HG03103 (cell line): ENCODE measurements around the gene NR2F2.

Experiments used
- ATAC-seq: cut with Tn5 transposase; IDR thresholded peaks from one replicate; pipeline ENCODE4 v1.9.1; 2021; ENCODE audit warnings: low read depth; ENCODE audit not compliant: unreplicated experiment

Gene NR2F2

GRCh38 chr15:96341513-96342405 is 11.3 kb downstream of the NR2F2 start:
- no peak for ATAC-seq

DNA sequence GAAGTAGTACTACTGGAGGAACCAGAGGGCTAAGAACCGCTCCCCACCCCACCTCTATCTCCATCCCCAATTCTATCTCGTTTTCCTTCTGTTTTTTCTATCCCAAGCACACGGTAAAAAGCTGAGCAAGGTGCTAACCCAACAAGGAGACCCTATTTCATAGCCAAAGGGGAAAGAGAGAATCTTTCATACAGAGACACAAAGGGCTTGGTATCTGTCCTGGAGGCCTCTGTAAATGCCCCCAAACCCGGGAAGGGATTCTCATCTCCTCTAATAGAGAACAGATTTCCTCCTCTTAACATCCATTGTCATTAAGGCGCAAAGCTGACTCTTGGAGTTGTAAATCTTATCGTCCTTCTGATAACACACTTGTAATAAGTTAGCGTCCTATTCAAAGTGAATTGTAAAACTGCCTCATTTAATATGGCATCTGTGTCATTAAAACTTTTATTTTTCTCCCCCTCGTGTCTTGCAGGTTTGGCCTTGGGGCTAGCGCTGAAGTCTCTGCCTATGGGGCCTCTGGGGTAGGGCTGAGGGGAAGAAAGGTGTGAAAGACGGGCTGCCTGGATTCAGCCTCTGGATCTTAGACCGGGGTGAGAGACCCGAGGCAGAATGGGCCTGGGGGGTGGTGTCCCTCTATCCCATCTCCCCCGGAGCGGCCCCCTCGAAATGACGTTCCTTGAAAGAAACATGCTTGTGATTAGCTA is 12.1 kb downstream of the NR2F2 start:
- ATAC-seq, result no peak

DNA sequence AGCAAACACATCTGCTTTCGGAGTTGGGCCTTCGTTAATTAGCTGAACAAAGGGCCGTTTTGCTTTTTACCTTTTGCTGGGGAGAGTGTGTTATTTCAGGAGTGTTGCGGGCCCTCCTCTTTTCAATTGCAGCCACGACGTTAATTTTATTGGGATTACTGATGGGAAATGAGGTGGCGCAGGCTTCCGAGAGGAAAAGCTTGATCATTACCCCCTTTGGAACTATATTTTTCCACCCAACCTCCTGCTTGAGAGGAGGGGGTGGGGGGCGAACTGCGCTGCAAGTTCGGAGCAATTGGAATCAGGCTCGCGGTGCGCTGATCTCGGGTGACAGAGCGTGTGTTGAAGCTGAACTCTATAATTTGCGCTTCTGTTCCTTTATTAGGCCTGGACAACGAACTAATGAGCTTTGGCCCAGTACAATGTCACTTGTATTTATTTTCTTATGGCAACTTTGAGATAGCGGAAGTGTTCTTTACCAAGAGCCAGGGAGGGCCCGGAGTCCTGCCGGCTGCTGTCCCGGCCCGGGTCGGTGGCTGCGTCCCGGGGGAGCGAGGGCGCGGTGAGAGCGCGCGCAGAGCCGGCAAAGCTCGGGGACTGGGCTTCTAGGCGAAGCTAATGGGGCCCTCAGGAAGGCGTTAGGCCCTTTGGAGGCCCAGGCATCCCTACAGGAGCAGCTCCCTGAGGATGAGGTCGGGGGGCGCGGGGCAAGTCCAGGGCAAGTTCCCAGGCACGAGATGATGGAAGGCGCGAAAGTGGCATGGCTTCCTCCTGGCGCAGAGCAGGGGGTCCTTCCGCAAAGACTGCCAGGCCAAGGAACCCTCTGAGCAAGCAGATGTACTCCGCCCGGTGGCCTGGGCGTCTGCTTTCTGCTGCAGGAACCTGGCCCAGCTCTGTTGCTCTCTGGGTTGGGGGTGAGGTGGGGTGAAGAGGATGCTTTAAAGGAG is 12.9 kb downstream of the NR2F2 start:
- no peak for ATAC-seq

DNA sequence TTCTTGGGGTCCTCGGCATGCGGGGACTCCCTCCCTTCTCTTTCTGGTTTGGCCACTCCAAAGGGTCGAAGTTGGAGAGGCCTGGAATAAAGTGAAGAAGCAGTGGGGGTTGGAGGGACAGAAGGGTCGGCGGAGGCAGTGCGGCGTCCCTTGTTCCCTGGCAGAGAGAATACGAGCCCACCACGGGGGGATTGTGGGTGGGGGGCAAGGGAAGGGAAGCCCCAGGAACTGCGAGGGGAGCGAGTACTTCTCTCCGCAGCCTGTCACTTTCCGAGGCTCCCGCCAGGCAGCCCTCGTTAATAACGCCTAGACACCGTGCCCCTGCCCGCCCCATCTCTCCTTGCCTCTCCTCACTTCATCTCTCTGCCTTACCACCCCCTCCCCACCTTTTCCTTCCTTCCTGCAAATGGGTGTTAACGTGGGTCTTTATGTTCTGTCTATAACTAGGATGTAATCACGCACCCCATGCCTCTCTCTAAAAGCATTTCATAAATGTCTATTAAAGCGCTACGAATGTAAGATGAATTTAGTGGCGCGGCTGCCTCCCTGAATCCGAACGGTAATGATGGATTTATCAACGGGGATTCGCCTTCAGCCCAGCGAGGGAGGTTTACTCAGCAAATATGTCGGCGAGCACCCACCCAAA is 13.7 kb downstream of the NR2F2 start:
- ATAC-seq, result no peak

DNA sequence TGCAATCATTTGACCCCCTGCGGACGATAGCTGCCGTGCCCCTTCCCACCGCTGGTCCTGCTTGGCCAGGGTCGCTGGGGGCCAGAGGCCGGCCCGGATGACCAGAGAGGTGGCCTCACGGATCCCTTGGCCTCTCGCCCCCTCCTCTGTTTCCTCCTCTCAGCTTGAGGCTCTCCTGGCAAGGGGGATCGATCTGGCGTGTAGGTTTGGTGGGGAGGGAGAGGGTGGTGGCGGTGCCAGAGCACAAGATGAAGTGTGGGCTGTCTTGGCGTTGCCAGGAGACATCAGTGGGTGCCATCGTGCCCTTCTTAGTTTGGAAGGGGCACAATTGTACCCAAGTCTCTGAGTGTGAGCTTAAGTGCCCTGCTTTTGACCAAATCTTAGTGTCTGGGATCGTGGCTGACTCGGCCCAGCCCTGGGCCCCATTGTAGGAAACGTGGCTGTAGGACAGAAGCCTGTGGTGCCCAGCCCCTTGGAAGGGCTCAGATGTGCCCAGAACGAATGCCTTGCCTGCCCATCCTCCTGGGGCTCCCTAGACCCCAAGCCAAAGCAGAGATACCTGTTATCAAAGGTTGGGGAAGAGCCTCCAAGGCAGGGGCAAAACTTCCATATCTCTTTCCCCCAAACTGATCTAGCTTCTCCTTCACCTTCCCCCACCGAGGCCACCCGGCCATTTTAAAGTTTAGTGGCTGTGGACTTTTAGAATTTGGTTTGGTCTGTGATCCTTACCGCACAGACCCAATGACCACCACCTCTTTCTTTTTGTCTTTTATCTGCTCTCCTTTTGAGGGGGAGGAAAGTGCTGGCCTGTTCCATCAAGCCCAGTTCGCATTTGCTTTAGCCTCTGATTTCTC is 14.4 kb downstream of the NR2F2 start:
- no peak for ATAC-seq

DNA sequence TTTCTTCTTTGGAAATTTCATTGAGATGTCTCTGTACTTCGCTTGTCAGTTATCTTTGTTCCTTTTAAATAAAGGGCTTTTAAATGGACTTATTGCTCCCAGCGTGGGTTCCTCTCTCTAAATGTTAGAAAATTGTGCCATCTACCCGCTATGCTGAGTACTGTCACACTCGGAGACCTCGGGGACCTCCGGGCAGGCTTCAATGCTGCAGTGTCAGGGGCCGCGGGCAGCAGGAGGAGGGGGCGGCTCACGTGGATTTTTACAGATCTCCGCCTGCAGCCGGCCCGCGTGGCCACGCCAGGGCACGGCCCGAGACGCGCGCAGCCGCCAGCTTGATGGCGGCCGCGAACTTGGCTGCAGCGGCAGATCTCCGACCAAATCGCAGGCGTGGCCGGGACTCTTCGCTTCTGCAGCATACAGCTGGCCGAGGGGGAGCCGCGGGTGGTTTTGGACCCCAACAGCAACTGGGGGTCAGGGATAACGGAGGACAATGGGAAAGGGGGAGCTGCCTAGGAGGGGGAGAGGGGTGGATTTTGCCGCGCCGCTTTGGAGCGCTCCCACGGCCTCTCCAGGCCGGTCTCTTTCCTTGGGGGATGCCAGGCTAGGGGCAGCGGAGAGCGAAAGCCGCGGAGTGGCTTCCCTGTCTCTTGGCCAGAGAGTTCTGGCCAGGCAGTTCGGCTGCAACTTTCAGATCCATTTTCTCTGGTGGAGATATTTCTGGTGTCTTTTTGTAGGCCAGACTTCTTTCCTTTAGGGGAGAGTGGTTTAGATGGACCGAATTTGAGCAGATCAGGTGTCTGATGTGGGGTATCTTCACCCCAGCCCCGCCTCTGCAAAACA is 15.3 kb downstream of the NR2F2 start:
- no peak for ATAC-seq

GRCh38 chr15:96346409-96346970 is 16.0 kb downstream of the NR2F2 start:
- no peak for ATAC-seq

DNA sequence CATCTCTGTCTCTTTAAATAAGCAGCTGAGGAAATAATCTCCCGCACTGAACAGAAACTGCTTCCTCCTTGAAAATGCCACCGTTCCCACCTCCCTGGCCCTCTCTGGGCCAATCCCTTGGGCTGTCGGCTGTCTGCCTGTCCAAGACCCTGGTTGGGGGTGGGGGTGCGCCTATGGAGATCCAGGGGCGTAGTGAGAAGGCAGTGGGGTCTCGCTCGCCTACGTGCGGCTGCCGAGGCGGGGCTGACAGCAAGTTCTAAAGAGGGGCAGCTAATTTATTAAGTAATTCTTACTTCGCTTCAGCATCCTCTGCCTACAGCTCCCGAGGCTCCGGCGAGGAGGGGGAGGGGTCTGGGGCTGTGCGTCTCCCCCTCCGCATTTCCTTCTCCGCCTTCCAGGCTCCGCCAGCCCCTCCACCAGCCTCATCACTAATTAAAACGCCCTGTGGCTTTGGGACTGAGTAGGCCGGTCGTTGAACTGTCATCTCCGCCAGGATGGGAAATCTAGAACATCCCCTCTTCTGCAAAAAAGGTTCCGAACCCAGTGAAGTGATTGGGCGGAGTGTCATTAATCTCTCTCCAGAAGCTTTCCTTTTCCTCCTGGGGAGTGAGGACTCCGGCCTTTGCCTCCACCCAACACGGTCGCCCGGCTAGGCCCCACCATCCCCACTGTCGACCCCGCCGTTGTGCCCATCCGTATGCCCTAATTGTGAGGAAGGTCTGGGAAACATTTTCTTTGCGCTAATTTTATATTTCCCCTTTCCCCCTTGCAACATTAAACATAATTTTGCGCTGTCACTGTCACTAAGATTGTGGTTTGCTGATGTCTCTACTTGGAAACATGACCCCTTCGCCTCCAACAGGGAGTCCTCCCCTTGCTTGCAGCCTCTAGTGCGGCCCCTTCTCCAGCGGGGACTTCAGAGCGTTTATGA is 16.9 kb downstream of the NR2F2 start:
- no peak for ATAC-seq

- ATAC-seq, result no peak
These were observed 17.9 kb downstream of the NR2F2 start for GRCh38 chr15:96348112-96349027.

GRCh38 chr15:96349034-96349856 is 18.7 kb downstream of the NR2F2 start:
- no peak for ATAC-seq

DNA sequence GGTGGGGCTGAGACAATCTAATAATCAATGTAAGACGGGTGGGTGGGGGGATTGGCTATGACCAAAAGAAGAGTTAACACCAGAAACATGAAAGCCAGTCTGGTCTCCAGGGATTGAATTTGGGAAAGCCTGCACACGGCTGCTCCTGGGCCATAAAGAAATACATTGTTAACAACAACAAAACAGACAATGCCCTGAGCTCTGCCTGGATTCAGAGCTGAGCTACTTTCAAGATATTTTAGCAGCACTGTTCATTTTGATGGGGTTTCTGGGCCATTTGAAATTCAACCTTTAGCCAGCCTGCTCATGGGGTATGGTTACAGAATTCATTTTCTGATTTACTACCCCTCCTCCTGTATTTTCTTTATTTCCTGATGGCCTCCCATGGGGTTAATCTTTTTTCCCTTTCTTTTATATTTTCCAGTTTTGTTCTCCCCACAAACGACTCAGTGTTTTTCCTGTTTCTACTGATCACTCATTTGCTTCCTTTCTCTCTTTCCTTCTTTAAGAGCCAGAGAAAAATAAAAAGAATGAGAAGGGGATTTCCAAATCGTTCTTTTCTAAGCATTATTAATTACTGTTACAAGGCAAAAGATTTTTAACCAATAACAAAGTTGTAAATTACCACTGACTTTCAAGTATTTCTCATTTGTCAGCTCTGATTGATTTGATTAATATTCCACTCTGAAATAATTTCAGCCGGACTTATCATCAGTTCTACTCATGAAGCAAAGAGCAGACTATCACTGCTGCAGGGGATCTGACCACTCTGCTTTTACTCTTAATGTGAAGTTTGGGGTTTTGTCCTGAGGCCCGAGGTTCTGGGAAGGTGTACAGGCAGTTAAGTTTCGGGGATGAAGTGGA is 19.6 kb downstream of the NR2F2 start:
- ATAC-seq, result no peak

DNA sequence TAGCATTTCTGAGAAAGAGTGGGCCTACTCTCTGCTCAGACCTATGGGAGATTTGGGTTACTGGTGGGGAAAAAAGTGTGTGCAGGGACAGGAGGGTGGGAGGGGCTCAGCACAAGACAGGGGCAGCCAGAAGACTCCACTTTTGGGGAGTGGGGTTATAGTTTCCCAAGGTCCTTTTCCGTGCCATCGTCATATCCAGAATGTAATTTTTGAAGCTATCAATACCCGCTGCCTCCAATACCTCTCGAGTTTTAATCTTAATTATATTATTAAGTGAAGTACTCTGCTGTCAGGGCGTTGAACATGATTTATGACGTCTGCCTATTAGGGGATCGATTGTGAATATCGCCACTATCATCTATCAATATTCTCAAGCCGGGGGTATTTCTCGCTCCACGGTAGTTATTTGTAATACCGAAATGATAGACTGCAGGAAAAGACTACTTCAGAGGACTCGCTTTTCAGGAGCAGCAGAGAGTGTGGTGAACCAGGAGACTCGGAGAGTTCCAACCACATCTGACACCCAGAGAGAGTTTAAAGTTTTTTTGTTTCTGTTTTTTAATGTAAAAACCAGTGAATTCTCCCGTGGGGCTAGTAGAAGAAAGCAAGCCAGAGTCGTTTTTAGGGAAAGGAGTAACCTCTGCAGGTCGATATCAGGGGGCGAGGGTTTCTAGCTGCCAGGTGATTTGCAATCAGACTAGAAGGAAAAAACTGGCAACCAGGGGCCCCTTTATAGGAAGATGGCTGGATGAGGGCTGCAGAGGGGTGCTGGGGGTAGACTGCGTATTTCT is 20.6 kb downstream of the NR2F2 start:
- ATAC-seq, result no peak

GRCh38 chr15:96351761-96352603 is 21.5 kb downstream of the NR2F2 start:
- no peak for ATAC-seq
